Activated CD8-positive, alpha-beta memory T cell treated with anti-CD3 and anti-CD28 coated beads for 48 hours (primary cell): ENCODE measurements around the gene TMEM132A.
"Not testable (repeated sequence)": the region's sequence is repeated elsewhere in the genome, so short reads cannot be mapped to it uniquely, and the experiment has no call there.

Experiments used
- DNase-seq, 3 experiments: peaks; one replicate each; pipeline ENCODE4 v3.0.0-alpha.2; 2020; ENCODE audit warnings: low read depth in 2 of 3, low spot score in 2 of 3

The TMEM132A gene

DNA sequence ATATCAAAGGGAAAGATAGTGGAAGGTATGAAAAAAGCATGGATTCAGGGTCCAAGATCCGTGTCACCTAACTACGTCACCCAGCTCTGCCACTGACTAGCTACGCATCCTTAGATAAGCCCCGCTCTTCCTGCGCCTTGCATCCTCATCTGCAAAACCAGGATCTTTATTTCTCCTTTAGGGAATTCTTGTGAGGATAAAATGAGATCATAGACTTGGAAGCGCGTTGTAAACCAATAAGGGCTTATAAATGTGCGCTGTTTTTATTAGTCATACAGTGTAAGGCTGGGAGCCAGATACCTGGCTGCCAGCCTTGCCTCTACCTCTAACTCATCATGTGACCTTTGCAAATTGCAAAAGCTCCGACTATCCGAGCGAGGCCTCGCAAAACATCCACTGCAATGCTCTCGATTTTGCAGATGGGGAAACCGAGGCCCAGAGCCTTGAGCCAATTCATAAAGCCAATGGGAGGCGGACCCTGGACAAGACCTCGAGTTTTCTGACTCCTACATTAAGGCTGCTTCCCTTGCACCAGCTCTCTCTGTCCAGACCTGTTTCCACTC lies 18.6 kb upstream of the TMEM132A start:
- no peak for DNase-seq

DNA sequence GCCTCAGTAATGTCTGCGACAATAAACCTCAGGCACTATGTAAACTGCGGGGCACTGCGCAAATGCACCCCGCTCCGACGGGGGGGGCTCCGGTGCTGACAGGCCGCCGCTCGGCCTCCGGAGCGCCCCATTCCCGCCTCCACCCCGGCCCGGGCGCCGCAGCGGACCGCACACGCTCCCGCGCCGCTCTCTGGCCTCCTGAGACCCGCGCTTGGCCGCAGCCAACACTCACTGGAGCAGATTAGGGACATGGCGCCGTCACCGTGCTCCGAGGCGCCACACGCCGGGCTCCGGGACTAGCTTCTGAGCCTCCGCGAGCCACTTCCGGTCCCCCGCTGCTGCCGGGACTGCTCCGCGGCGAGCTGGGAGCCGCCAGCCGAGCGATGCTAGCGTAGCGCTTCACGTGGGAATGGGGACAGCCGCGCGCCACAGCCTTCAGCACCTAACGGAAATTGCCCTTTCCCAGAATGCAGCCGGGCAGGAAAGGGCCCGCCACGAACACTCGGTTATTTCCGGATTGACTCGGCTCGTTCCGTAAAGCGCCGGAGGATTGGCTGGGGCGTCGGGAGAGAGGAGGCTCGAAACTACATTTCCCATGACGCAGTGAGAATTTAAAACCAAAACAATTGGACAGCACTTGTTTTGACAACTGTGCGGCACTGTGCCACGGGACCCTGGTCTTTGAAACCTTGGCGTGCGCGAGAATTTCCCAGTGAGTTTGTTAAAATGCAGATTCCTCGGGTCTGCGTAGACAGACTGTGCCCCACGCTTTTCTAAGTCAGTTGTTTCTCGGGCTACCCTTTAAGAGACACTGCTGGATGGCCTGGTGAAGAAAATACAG lies 17.9 kb upstream of the TMEM132A start, which contains the start of gene PRPF19:
Gene PRPF19, minus strand, starts transcription at position 454 of the 841 bp plus-strand sequence. Its CDS starts 203 bp downstream, at position 251.
- DNase-seq, result peak; percentile 95 to 98 (median 97)

GRCh38 chr11:60908803-60909202 lies 15.5 kb upstream of the TMEM132A start:
- DNase-seq, result no peak

DNA sequence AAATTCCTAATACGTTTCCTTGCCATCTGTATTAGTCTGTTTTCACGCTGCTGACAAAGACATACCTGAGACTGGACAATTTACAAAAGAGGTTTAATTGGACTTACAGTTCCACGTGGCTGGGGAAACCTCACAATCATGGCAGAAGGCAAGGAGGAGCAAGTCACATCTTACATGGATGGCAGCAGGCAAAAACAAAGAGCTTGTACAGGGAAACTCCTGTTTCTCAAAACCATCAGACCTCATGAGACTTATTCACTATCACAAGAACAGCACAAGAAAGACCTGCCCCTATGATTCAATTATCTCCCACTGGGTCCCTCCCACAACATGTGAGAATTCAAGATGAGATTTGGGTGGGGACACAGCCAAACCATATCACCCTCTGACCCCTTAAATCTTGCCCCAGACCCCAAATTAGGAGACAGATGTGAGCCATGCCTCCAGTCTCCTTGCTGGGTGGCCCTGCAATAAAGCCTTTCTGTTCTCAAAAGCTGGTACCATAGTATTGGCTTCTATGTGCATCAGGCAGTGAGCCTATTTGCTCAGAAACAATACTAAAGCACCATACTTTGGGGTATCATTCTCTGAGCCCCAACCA lies 14.5 kb upstream of the TMEM132A start:
- not testable (repeated sequence) for DNase-seq

DNA sequence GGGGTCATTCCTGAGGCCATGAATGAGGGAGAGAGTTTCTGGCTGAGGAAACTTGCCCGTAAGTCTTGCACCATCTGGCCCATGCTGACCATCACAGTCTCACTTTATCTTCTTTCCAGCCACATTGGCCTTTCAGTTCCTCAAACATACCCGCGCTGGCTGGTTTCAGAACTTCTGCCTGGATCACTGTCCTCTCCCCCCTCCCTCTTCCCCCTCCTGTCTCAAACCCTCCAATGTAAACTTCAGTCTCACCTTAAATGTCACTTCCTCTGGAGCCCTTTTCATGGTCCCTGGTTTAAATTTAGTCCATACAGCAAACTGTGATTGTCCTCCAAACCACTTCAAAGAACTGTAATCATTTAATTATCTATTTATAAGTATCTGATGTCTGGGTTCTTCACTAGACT lies 14.0 kb upstream of the TMEM132A start:
- no peak for DNase-seq

DNA sequence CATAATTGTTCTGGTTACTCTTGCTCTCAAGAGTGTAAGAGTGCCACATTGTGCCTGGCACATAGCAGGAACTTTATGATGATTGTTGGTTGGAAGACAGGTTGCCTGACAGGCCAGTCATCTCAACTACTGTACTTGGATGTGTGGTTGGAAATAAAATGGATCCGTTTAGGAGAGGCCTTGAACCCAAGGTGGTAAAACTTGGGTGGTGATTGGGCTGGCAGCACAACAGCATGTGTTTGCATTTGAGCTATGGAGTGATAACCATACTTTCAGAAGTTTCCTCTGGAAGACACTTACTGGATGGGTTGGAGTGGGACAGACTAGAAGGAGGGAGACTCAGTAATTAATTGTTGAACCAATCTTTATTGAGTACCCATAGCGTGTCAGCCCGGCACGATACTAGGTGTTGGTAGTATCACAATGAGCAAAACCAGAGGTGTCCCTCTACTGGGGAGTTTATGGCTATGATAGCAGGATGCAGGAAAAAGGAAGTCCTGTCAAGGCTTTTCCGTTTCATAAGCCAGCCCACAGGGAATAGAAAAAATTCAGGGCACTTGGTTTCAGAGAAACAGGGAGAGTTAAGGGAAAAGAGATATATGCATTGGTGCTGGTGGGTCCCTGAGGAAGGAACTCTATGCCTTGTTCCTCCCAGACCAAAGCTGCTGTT lies 13.4 kb upstream of the TMEM132A start:
- no peak for DNase-seq

GRCh38 chr11:60912223-60912850 lies 11.9 kb upstream of the TMEM132A start:
- DNase-seq, result no peak

GRCh38 chr11:60912851-60913528 lies 11.3 kb upstream of the TMEM132A start:
- DNase-seq, result no peak

DNA sequence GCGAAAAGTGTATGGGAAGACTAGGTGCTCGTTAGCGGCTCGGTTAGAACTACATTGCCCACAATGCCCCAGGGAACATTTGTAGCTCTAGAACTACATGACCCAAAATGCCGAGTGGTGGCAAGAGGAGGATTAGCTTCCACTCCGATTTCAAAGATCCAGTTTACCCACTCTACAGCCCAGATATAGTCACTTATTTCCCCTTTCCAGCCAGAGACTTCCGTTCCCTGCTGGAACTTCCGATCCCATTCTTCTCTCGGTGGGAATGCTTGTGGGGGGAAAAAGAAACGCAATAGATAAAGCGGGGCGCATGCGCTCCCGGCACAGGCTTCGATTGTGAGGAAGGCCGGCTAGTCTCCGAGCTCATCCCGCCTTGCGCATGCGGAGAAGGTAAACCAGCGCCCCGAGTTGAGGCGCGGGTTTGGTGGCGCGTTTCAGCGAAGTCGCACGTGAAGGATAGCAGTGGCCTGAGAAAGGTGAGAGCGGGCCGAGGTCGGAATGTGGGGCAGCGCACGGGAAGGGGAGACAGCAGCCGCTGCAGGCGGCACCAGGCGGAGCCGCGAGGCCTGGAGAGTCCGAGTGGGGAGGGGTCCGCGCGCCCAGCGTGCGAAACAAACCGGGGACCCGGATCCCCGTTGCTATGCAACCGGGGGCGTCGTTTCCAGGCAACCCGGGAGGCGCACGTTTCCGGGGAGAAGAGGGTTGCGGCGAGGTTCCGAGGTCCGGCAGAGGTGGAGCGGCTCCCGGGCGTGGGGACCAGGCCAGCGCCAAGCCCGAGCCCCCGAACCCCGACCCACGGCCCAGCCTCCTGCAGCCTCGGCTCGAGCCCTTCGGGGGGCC lies 10.2 kb upstream of the TMEM132A start, which contains the start of gene TMEM109:
Gene TMEM109, plus strand, starts transcription at position 366 of the 840 bp plus-strand sequence. CDS start 5,536 bp downstream, outside the sequence.
- peak; percentile 67 to 70 (median 68) for DNase-seq

DNA sequence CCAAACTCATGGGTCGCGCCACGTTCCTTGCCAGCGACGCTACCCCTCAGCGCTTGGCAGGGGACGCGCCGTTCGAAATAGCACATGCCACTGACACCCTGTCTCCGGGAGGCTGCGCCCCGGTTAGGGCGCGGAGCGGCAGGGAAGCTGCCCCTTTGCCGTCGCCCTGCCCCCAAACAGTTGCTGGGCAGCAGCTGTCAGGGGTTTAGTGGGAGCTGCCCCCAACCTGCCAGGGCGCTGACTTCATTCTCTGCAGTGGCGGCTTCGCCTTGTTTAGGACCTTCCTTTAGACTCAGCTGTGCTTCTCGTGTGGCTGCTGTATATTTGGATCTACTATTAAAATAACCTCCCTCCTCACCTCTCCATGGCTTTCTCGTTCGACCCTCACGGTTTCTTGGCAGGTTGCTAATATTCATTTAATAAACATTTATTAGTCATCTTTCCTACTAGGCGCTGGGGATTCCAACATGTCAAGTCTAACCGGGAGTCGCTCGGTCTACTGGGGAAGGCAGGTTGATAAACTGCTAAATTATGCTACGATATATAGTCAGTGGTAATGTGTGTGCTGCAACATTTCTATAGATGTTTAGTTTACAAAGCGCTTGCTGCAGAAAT lies 9.5 kb upstream of the TMEM132A start:
- DNase-seq, result peak in 1 of 3 experiments; percentile 23

GRCh38 chr11:60915248-60915914 lies 8.9 kb upstream of the TMEM132A start:
- peak; percentile 40 to 56 (median 50) for DNase-seq

DNA sequence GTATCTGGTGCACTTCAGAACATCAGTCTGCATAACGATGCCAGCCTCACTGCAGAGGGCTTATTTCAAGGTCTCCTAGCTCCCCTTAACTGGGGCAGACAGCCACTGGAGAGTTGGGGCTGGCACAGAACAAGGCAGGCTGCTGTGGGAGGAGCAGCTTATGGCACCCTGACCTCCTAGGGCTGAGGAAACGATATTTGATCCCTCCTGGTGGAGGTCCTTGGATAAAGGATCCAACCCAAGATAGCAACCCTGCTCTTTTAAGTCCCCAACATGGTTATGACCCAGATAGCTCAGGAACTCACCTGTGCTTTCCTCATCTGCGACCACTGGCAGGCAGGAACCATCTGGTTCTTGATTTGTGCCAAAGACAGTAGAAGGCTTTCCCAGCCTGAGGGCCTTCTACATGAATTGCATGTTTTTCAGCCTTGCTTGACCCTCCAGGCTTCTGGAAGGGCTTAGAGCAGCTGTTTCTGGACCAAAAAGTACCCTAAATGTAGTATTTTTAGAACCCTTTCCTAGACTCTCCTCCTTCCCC lies 7.5 kb upstream of the TMEM132A start:
- no peak for DNase-seq

DNA sequence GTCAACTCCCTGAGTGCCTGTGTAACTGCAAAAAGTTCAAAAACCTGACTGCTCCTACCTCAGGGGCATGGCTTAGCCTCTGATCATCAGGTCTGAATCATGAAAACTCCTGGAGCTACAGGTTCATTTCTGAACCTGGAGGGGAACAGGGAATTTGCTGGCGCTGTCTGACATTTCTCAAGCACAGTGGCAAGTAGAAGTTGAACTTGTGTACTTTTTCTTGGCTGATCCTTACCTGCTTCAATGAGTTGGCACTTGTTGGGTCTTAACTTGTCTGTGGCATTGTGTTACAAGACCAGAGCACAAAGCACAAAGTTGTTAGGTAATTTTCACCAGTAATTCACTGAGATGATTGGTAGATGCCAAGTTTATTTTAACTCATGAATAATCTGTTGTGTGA lies 7.0 kb upstream of the TMEM132A start:
- DNase-seq, result no peak

DNA sequence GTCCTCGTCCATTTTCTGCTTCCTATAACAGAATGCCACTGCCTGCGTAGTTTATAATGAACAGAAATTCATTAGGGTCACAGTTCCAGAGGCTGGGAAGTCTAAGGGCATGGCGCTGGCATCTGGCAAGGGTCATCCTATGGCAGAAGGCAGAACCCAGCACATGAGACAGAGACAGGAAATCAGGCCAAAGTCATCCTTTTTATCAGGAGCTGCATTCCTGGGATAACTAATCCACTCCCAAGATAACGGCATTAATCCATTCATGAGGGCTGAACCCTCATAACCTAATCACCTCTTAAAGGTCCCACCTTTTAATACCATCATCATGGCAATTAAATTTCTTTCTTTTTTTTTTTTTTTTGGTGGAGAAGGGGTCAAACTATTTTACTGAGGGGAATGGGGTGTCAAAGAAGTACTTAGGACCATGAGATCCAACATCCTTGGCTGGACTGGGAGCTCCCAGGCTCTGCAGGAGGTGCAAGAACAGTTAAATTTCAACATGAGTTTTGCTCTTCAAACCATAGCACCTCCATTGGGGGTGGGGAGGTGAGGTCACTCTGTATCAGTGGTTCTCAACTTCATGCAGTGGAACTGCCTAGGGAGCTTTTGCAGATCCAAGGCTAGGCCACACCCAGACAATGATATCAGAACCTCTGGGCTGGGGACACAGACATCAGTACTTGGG lies 5.9 kb upstream of the TMEM132A start:
- DNase-seq, result no peak

GRCh38 chr11:60918939-60919265 lies 5.4 kb upstream of the TMEM132A start:
- DNase-seq, result no peak

- no peak for DNase-seq
Observed at GRCh38 chr11:60919320-60919719, 4.9 kb upstream of the TMEM132A start.

GRCh38 chr11:60919956-60920355 lies 4.3 kb upstream of the TMEM132A start:
- DNase-seq, result no peak

DNA sequence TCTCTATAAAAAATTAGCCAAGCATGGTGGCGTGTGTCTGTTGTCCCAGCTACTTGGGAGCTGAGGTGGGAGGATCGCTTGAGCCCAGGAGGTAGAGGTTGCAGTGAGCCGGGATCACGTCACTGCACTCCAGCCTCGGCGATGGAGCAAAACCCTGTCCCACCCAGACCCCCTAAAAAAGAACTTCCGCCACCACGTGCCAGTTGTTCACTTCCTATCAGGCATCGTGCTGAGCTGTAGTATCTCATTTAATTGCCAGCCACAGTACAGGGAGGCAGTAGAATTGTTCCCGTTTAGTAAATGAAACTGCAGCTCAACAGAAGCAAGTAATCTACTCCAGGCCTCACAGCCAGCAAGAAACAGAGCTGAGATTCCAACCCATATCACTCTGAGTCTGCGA lies 3.0 kb upstream of the TMEM132A start:
- no peak for DNase-seq
